A172 (cell line): ENCODE data around the gene C1orf94. TPM values are rescaled to one million over a fixed set of nuclear protein-coding genes. Genes with fewer than 3 reads are reported as not detected.
A peak's percentile ranks its signal among the peaks of the same experiment; 100 is the strongest.

Experiments
- DNase-seq: peaks from one replicate; pipeline ENCODE4 v3.0.0-alpha.2; 2015; ENCODE audit warnings: low spot score
- total RNA-seq: library from RNA; depleted of rRNA; stranded (reverse); fragments of >200 nt; shearing (Covaris generic); gene quantifications from 2 replicates; pipeline ENCODE4 v1.2.3, GENCODE V29; 2014; rRNA removed

The C1orf94 gene
- not detected in 2 replicates for total RNA-seq

DNA sequence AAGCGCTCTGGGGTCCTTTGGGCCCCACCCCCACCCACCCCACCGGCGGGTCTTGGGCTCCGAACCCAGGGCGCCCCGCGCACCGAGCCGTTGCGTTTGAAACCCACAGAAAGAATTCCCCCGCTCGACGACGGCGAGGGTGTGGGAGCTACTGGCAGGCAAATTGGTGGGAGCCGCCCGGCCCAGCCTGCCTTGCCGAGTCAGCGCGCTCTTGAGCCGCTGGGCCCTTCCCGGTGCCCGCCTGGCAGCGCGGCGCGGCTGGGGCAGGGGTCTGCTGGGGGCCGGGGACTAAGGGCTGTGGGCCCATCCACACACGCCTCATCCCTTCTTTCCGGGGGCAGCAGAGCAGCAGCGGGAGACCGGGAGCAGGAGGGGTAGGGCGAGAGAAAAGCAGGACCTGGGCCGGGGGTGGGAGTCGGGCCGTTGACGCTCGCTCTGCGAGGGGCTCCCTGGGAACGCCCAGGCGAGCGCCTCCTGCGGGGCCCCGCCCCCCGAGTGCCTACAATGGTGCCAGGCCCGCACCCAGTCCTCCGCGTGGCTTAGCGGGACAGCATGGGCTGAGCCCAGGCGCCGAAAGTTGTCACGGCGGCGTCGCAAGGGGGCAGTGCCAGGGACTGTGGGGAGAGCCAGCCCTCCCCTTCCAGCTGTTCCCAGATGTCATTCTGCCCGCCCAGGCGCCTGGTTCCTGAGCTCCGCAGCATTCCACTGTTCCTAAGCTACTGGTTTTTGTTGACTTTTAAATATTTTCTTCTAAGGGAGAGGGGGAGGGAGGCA is at the start of gene C1orf94:
Gene C1orf94, plus strand, starts transcription at position 78 of the 774 bp plus-strand sequence. CDS start 883 bp downstream, outside the sequence.
- DNase-seq, result no peak

GRCh38 chr1:34127006-34128000 is 49.4 kb upstream of the C1orf94 start:
- no peak for DNase-seq

DNA sequence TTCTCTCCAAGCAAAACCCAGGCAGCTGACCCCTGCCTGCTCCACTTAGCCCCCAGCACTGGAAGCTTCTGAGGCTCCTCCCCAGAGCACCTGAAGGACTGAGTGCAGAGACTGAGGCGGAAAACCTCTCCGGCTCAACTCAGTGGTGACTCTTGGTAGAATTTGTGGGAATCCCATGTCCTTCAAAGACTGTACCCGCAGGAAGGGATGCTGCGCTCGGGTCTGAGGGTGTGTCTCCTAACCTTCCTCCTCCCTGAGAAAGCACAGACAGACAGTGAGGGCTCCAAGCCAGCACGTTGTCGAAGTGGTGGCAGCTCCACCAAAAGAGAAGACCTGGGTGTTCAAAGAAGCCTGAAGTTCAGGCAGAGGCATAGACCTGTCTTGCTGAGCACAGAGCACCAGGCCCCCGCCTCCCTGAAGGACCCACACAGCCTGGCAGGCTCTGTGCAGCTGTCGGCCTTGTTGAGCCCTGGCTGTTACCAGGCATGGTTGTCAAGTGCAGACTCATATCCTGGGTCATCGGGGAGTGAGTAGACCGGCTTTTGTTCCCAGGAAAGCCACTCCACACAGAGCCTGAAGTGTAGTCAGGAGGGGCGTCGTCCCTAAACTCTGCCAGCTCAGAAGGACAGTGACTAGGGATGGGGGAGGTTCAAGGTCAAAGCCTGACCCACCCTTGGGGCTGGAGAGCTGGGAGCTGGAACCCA is 48.4 kb upstream of the C1orf94 start:
- no peak for DNase-seq

DNA sequence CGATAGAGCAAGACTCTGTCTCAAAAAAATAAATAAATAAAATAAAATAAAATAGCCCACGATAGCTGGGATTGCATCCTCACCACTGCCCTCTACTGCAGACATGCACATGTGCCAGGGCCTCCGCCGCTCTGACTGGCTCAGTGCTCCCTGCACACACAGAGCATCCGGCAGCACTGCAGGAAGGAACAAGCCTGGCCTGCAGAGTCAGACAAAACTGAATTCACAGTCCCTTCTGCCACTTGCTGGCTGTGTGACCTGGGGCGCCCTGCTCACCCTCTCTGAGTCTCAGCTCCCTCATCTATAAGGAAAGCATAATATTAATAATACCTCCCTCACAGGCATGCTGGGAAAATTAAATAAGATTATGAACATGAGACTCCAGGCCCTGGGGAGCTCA is 47.1 kb upstream of the C1orf94 start:
- DNase-seq, result no peak

- no peak for DNase-seq
These were observed 46.4 kb upstream of the C1orf94 start for GRCh38 chr1:34130306-34130705.

DNA sequence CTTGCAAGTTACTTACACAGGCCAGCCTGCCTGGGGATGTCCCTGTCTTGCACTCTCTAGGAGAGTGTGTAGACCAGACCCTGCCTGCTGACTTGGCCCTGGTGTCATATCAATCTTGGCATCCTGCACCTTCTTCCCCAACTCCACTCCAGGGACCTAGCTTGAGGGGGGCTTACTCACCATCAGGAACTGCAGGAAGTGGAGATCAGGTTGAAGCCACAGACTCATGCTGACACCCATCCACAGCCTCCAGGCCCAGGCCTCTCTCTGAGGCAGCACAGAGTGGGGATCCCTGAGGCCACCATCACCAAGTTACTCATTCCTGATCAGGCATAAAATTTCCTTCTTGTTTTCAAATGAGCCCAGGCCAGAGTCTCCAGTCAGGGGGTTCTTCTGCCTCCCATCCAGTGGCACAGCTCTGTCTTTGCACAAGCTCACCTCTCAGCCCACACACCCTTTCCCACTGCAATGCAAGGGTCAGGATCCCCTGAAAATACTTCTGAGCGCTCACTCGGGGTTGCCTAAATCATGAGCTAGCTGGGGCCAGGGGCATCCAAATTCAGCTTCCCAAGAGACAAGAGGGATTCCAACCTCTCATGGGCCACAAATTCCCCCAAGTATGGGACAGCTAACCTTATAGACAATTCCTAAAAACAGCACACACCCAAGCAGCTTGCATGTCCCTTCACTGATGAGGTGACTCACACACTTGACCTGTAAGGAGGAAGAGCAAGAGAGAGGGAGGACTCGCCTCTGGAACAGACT is 45.1 kb upstream of the C1orf94 start:
- DNase-seq, result no peak

DNA sequence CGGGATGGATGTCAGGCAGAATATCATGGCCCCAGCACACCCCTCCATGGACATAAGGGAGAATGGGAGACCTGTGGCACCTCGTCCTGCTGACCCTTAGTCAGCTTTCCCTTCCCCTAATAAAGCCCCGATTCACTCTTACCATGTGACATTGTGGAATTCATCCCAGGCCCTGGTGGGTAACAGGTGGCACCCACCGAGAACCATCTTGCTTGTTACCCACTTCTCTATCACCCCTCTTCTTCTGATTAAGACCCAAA is 44.6 kb upstream of the C1orf94 start:
- DNase-seq, result no peak

- DNase-seq, result no peak
These were observed 39.3 kb upstream of the C1orf94 start for GRCh38 chr1:34137411-34137810.

DNA sequence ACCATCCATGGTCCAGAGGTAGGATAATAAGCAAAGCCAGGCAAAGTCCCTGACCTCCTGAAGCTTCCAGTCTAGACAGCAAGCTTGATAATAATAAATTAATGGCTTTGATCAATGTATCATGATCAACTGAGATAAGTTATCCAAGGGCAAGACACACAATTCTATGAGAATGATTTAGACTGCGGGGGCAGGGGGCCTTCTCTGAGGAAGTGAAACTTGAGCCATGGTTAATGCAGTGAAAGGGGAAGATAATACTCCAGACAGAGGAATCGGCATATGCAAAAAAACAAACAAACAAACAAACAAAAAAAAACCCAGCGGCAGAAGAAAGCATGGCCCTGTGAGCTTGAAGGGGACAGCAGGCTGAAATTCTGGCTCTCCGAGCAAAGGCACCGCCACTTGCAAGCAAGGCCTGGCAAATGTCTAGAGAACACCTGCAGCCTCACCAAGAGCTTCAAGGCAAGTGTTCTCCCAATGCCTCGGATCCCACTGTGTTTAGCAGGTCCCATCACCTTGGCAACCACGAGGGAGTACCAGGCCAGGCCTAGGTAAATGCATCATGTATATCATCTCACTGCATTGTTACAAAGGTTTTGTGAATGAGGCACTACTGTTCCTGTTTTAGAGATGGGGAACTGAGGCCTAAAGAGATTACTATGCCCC is 36.6 kb upstream of the C1orf94 start:
- no peak for DNase-seq

DNA sequence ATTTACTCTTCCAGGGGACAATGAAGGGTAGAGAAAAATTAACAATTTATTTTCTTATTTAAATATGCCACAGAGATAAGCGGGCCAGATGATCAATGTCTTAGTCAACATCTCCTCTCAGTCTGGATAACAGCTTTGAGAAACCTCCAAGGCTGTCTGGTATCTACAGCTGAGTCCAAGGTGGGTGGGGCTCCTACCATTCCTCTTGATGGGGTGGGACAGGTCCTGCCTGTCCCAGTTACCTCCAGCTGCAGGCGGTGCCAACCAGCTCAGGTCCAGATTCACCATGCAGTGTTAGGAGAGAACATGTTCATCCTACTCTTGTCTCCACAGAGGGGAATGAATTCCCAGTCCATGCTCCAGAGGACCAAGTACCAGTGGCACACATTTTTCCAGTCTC is 32.7 kb upstream of the C1orf94 start:
- DNase-seq, result no peak

DNA sequence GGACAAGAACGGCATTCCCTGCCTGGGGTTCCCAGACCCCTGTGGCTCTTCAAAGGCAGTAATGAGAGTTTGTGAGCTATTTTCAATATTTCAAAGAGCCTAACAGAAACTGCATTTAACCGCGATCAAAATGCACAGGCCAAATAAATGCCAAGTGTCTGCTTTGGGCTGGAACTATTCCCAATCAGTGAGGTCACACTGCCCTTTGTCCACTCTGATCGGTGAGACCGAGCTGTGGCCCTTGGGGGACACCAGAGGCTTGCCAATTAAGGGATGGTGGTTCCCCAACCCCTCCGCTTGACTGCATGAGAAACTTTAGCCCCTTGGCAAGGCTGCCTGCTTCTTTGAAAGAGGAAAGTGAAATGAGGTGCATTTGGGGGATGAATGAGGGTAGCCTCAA is 31.9 kb upstream of the C1orf94 start:
- DNase-seq, result no peak

DNA sequence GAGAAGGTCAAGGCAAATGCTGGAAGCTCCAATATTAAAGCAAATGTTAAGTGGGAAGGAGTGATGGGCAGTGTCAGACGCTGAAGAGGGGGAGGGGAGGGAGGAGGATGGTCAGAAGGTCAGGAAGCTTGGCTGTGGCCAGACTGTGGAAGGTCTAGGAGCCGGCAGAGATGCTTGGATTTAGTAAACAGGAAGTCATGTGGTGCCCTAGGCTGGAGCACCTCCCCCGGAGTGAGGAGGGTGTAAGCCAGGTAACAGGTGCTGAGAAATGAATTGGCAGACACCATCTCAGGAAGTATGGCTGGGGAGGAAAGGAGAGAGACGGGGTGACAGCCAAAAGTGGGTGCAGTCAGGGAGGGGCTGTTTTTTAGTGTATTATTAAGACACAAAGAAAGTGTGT is 29.4 kb upstream of the C1orf94 start:
- no peak for DNase-seq

GRCh38 chr1:34149501-34149900 is 27.2 kb upstream of the C1orf94 start:
- DNase-seq, result no peak

DNA sequence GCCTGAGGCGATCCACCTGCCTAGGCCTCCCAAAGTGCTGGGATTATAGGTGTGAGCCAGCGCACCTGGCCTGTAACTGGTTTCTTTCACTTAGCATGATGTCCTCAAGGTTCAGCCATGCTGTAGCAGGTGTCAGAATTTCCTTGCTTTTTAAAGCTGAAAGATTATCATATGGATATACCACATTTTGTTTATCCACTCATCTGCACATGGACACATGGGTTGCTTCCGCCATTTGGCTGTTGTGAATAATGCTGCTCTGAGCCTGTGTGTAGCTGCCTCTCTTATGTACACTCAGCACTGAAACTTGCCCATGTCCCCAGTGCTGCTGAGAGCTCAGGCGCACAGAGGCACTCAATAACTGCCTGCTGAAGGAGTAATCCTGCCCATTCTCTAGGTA is 23.5 kb upstream of the C1orf94 start:
- no peak for DNase-seq

DNA sequence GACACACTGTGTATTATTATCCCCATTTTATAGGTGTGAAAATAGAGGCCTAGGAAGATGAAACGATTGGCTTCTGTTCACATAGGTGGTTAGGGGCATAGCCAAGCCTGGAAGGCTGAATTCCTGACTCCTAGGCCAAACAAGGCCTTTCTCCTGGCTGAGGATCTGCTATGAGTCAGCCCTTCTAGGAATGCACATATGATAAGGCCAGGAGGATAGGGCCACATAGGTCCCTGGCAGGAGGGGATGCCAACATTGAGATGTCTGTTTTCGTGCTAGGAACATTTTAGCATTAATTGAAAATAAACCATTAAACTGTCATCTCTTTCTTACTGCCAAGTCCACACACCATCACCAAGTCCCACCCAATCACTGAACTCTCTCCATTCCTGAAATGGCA is 20.8 kb upstream of the C1orf94 start:
- DNase-seq, result peak; percentile 42

DNA sequence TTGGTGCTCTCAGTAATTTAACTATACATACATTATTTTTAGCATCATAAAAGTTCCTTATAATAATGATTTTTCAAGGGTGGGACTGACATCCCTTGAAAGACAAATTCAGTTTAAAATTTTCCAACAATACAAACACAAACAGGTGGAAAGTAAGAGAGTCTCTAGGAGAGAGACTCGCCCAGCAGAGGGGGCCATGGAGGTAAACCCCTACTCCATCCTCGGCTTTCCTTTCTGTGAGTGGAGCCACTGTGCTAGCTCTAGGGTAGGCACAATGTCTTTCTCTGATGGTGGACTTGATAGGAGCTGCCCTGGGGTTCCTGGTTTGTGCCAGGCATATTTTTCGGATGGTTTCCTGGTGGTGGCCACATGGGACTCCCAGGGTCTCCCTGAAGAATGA is 20.0 kb upstream of the C1orf94 start:
- no peak for DNase-seq

- DNase-seq, result peak; percentile 83
These were observed 13.6 kb upstream of the C1orf94 start for GRCh38 chr1:34162852-34163766.

- DNase-seq, result no peak
These were observed 12.6 kb upstream of the C1orf94 start for GRCh38 chr1:34163792-34164731.
